NOMO-1 (cell line): ENCODE data around the gene SETD6.

ENCODE experiments used
- DNase-seq, 2 experiments: peaks; one replicate each; lab custom pipeline; 2025; ENCODE audit not compliant: unreplicated experiment in 2 of 2; lab: John Stamatoyannopoulos, UW

SETD6 gene

GRCh38 chr16:58493756-58494431, 21.4 kb upstream of the SETD6 start:
- no peak for DNase-seq

GRCh38 chr16:58494981-58495520, 20.3 kb upstream of the SETD6 start:
- peak; percentile 30 to 55 for DNase-seq

- DNase-seq = no peak
Measured at GRCh38 chr16:58495521-58496331, 19.6 kb upstream of the SETD6 start.

- DNase-seq = no peak
Measured at GRCh38 chr16:58497468-58497867, 17.8 kb upstream of the SETD6 start.

GRCh38 chr16:58497935-58498334, 17.4 kb upstream of the SETD6 start:
- no peak for DNase-seq

GRCh38 chr16:58498341-58499091, 16.8 kb upstream of the SETD6 start:
- DNase-seq = no peak

GRCh38 chr16:58499092-58499511, 16.2 kb upstream of the SETD6 start:
- no peak for DNase-seq

GRCh38 chr16:58499615-58500351, 15.5 kb upstream of the SETD6 start, which contains the start of gene NDRG4:
NDRG4 (plus strand) TSS chr16:58500143; CDS start chr16:58500249, 106 bp downstream.
- DNase-seq = no peak

- no peak for DNase-seq
Measured at GRCh38 chr16:58500430-58501241, 14.7 kb upstream of the SETD6 start.

GRCh38 chr16:58501242-58502131, 13.8 kb upstream of the SETD6 start:
- no peak for DNase-seq

GRCh38 chr16:58502217-58502921, 12.9 kb upstream of the SETD6 start:
- no peak for DNase-seq

GRCh38 chr16:58503166-58503862, 12.0 kb upstream of the SETD6 start:
- no peak for DNase-seq

- DNase-seq = no peak
Measured at GRCh38 chr16:58503863-58504688, 11.2 kb upstream of the SETD6 start.

- DNase-seq = no peak
Measured at GRCh38 chr16:58506241-58507194, 8.8 kb upstream of the SETD6 start.

- DNase-seq = no peak
Measured at GRCh38 chr16:58507195-58507962, 7.9 kb upstream of the SETD6 start.
